DOHH2 (cell line): ENCODE measurements around the gene SMIM33.

Source experiments
- H3F3A ChIP-seq: fragments of 200-600 bp; sonication (generic), shearing (Covaris generic); 2 replicates; pipeline ENCODE4 v1.6.0; 2016; ENCODE audit warnings: antibody characterized with exemption, mild to moderate bottlenecking; ENCODE audit not compliant: control insufficient read depth, insufficient read depth
- H3K27ac ChIP-seq: fragments of 200-600 bp; sonication (generic); 2 replicates; pipeline ENCODE4 v1.5.1; 2014; ENCODE audit warnings: low read depth, mild to moderate bottlenecking, low read length, moderate library complexity
- H3K27me3 ChIP-seq: fragments of 200-600 bp; sonication (generic); 2 replicates; pipeline ENCODE4 v1.6.1; 2014; ENCODE audit warnings: mild to moderate bottlenecking, low read length, mixed read lengths; ENCODE audit not compliant: control insufficient read depth
- H3K36me3 ChIP-seq: fragments of 200-600 bp; sonication (generic); 2 replicates; pipeline ENCODE4 v1.6.1; 2014; ENCODE audit warnings: mild to moderate bottlenecking, low read length, moderate library complexity, mixed read lengths; ENCODE audit not compliant: control insufficient read depth
- H3K4me1 ChIP-seq: fragments of 200-600 bp; sonication (generic); 2 replicates; pipeline ENCODE4 v1.6.1; 2014; ENCODE audit warnings: mild to moderate bottlenecking, low read length, mixed read lengths; ENCODE audit not compliant: control insufficient read depth
- H3K4me2 ChIP-seq: fragments of 200-600 bp; sonication (generic); 2 replicates; pipeline ENCODE4 v1.6.0; 2014; ENCODE audit warnings: mild to moderate bottlenecking, low read length, moderate library complexity
- H3K4me3 ChIP-seq: fragments of 200-600 bp; sonication (generic); 2 replicates; pipeline ENCODE4 v1.5.1; 2014; ENCODE audit warnings: mild to moderate bottlenecking, low read length, mixed read lengths
- H3K79me2 ChIP-seq: fragments of 200-600 bp; sonication (generic); 2 replicates; pipeline ENCODE4 v1.6.1; 2014; ENCODE audit warnings: mild to moderate bottlenecking, low read length, mixed read lengths; ENCODE audit not compliant: control insufficient read depth
- H3K9me2 ChIP-seq: fragments of 200-600 bp; sonication (generic); replicated peaks from 2 replicates; pipeline ENCODE4 v1.6.1; 2014; ENCODE audit warnings: mild to moderate bottlenecking, low read length, mixed read lengths; ENCODE audit not compliant: control insufficient read depth
- H3K9me3 ChIP-seq: fragments of 200-600 bp; sonication (generic); 2 replicates; pipeline ENCODE4 v1.6.1; 2014; ENCODE audit warnings: antibody characterized with exemption, low read length, mixed read lengths; ENCODE audit not compliant: control insufficient read depth, insufficient read depth
- H4K20me1 ChIP-seq: fragments of 200-600 bp; sonication (generic); 2 replicates; pipeline ENCODE4 v1.6.0; 2014; ENCODE audit warnings: low read depth, mild to moderate bottlenecking, antibody characterized with exemption, low read length, moderate library complexity; ENCODE audit not compliant: control insufficient read depth, insufficient read depth
- CTCF ChIP-seq: fragments of 200-600 bp; sonication (generic); IDR thresholded peaks from one replicate; pipeline ENCODE4 v1.5.1; 2014; ENCODE audit warnings: antibody characterized with exemption, mild to moderate bottlenecking, low read depth, low read length; ENCODE audit not compliant: poor library complexity, severe bottlenecking
- EZH2phosphoT487 ChIP-seq: fragments of 200-600 bp; sonication (generic); IDR thresholded peaks from 2 replicates; pipeline ENCODE4 v1.6.1; 2017; ENCODE audit warnings: borderline replicate concordance, mild to moderate bottlenecking, antibody characterized with exemption, low read length, moderate library complexity, mixed read lengths

SMIM33 gene

GRCh38 chr5:139426203-139426885 lies 44.5 kb upstream of the SMIM33 start:
- Histone ChIP-seq H3K4me3 (no peak overlapping the region), H3K27ac (no peak overlapping the region), H3K4me1 (no peaks in the 10 kb centered on the region), H3K4me2 (no peak overlapping the region), H3K79me2 (no peaks in the 10 kb centered on the region), H3K27me3 (no peaks in the 10 kb centered on the region), H3K36me3 (no peaks in the 10 kb centered on the region), H3K9me2 (no peaks in the 10 kb centered on the region), H3F3A (no peaks in the 10 kb centered on the region), H4K20me1 (no peaks in the 10 kb centered on the region), H3K9me3 (no peaks in the 10 kb centered on the region)
- TF ChIP-seq CTCF: no peak
- TF ChIP-seq EZH2phosphoT487: no peak

- Histone ChIP-seq H3K27me3 (no peaks in the 10 kb centered on the region), H3K36me3 (no peaks in the 10 kb centered on the region)
These were observed 40.8 kb upstream of the SMIM33 start for GRCh38 chr5:139430015-139430414.

GRCh38 chr5:139431706-139432105 lies 39.1 kb upstream of the SMIM33 start:
- Histone ChIP-seq H3F3A (no peaks in the 10 kb centered on the region), H3K4me1 (no peaks in the 10 kb centered on the region), H3K36me3 (no peaks in the 10 kb centered on the region), H3K27ac (no peak overlapping the region), H3K9me2 (no peaks in the 10 kb centered on the region), H3K27me3 (no peaks in the 10 kb centered on the region), H4K20me1 (no peaks in the 10 kb centered on the region), H3K4me2 (no peak overlapping the region), H3K79me2 (no peaks in the 10 kb centered on the region), H3K9me3 (no peaks in the 10 kb centered on the region), H3K4me3 (no peak overlapping the region)
- TF ChIP-seq EZH2phosphoT487 (no peak), CTCF (no peak)

More at GRCh38 chr5:139430015-139430414, 40.8 kb upstream of the SMIM33 start:
- H3K4me2 ChIP-seq: no peak overlapping the region
- no peaks in the 10 kb centered on the region for H3F3A ChIP-seq
- no peaks in the 10 kb centered on the region for H3K79me2 ChIP-seq
- no peak overlapping the region for H3K27ac ChIP-seq
- H4K20me1 ChIP-seq: no peaks in the 10 kb centered on the region
- H3K9me2 ChIP-seq: no peaks in the 10 kb centered on the region
- no peaks in the 10 kb centered on the region for H3K4me1 ChIP-seq
- no peak overlapping the region for H3K4me3 ChIP-seq
- TF ChIP-seq CTCF (no peak), EZH2phosphoT487 (no peak)
- no peaks in the 10 kb centered on the region for H3K9me3 ChIP-seq
